Right lobe of liver (tissue), 4 donors: ENCODE measurements around the gene SPDYA.

Source experiments
- CTCF ChIP-seq, 4 donors: fragments of 200-600 bp in 3 of 4; fragments of 450-650 bp in 1 of 4; IDR thresholded peaks; one replicate each; pipeline versions ENCODE4 v1.5.1 to v1.8.0; 2016 to 2022; ENCODE audit warnings: antibody characterized with exemption in 4 of 4, mild to moderate bottlenecking in 2 of 4
- POLR2A ChIP-seq: fragments of 450-650 bp; IDR thresholded peaks from one replicate; pipeline ENCODE4 v1.6.1; 2017; ENCODE audit warnings: antibody characterized with exemption, mild to moderate bottlenecking
- donor health status: DM: no; HTN: no; CAD: no.
- donor health status: DM: no; HTN: no; CAD: no.
- donor health status: DM: no; HTN: yes; CAD: no.

- TF ChIP-seq POLR2A (no peak), CTCF (IDR thresholded peaks at IDR 0.05) (no peak)
Observed at GRCh38 chr2:28871620-28872019, 61.0 kb downstream of the SPDYA start.
